HG03565 (cell line): ENCODE measurements around the gene KHK.
"Not testable (repeated sequence)": the region's sequence is repeated elsewhere in the genome, so short reads cannot be mapped to it uniquely, and the experiment has no call there.

Source experiments
- ATAC-seq: cut with Tn5 transposase; IDR thresholded peaks from one replicate; pipeline ENCODE4 v1.9.1; 2021; ENCODE audit warnings: mild to moderate bottlenecking, moderate library complexity; ENCODE audit not compliant: unreplicated experiment

The KHK gene

GRCh38 chr2:27095745-27096651 lies 9.4 kb downstream of the KHK start:
- no peak for ATAC-seq

GRCh38 chr2:27096748-27097297 lies 10.3 kb downstream of the KHK start:
- ATAC-seq = no peak

GRCh38 chr2:27097341-27097740 lies 10.8 kb downstream of the KHK start:
- ATAC-seq = no peak

- no peak for ATAC-seq
Measured at GRCh38 chr2:27099334-27099955, 12.9 kb downstream of the KHK start.

GRCh38 chr2:27100036-27100435 lies 13.5 kb downstream of the KHK start:
- ATAC-seq = no peak

- no peak for ATAC-seq
Measured at GRCh38 chr2:27102329-27102728, 15.8 kb downstream of the KHK start.

- ATAC-seq = no peak
Measured at GRCh38 chr2:27105981-27106380, 19.4 kb downstream of the KHK start.

GRCh38 chr2:27108221-27108620 lies 21.6 kb downstream of the KHK start:
- no peak for ATAC-seq

GRCh38 chr2:27109083-27109482 lies 22.5 kb downstream of the KHK start:
- no peak for ATAC-seq

- ATAC-seq = not testable (repeated sequence)
Measured at GRCh38 chr2:27110603-27111352, 24.2 kb downstream of the KHK start.

GRCh38 chr2:27111392-27112078 lies 25.0 kb downstream of the KHK start:
- ATAC-seq = not testable (repeated sequence)

GRCh38 chr2:27115519-27115918 lies 28.9 kb downstream of the KHK start:
- ATAC-seq = no peak

GRCh38 chr2:27117995-27118524 lies 31.5 kb downstream of the KHK start:
- no peak for ATAC-seq

GRCh38 chr2:27118525-27119329 lies 32.2 kb downstream of the KHK start, which contains the start of gene CGREF1:
Gene CGREF1 (minus strand): TSS chr2:27119128. CDS start chr2:27104366, 14,762 bp downstream.
- ATAC-seq = no peak

- not testable (repeated sequence) for ATAC-seq
Measured at GRCh38 chr2:27119330-27119670, 32.7 kb downstream of the KHK start.

- no peak for ATAC-seq
Measured at GRCh38 chr2:27121906-27122305, 35.3 kb downstream of the KHK start.

GRCh38 chr2:27122791-27123190 lies 36.2 kb downstream of the KHK start:
- no peak for ATAC-seq

GRCh38 chr2:27123302-27124150 lies 37.0 kb downstream of the KHK start, which contains the start of gene ABHD1:
Gene ABHD1 (plus strand): TSS chr2:27123815. CDS start chr2:27123949, 134 bp downstream.
- ATAC-seq = no peak

- no peak for ATAC-seq
Measured at GRCh38 chr2:27125104-27125503, 38.5 kb downstream of the KHK start.
